IMR-90 (cell line): ENCODE results near the gene CD70. TPM values are rescaled to one million over a fixed set of nuclear protein-coding genes. Genes with fewer than 3 reads are reported as not detected.

Experiments
- ATAC-seq: fragments of 200-7000 bp; cut with Tn5 transposase; 2 replicates; pipeline ENCODE4 v1.9.1; 2020; ENCODE audit warnings: low read depth, mild to moderate bottlenecking, moderate library complexity
- BruUV-seq: library from RNA; stranded (reverse); fragments of 400-500 nt; replicated peaks from 2 replicates; lab custom pipeline; 2021; lab: Mats Ljungman, UMichigan
- CTCF ChIA-PET: fragments of 300-600 bp; formaldehyde crosslinking; extraction: SDS; loops from one replicate; lab custom pipeline; 2021; ENCODE audit warnings: antibody characterized with exemption; lab: Yijun Ruan, JAX
- POLR2A ChIA-PET: fragments of 300-600 bp; sonication (Branson Sonifier 250); formaldehyde crosslinking; loops from one replicate; lab custom pipeline; 2022; ENCODE audit warnings: antibody characterized with exemption; ENCODE audit not compliant: unreplicated experiment; lab: Charles Lee
- DNase-seq: peaks from one replicate; pipeline ENCODE4 v3.0.0; 2013
- H2AFZ ChIP-seq: replicated peaks from 2 replicates; pipeline ENCODE3; 2013; ENCODE audit warnings: low read length, mild to moderate bottlenecking; ENCODE audit not compliant: poor library complexity
- H2AK5ac ChIP-seq: 2 replicates; pipeline ENCODE4 v1.6.1; 2013; ENCODE audit warnings: low read depth, low read length, inconsistent platforms
- H2AK9ac ChIP-seq: replicated peaks from 2 replicates; pipeline ENCODE3; 2013; ENCODE audit warnings: mild to moderate bottlenecking, low read depth, low read length, moderate library complexity; ENCODE audit not compliant: poor library complexity
- H2BK120ac ChIP-seq: 2 replicates; pipeline ENCODE4 v1.6.1; 2013; ENCODE audit warnings: low read depth, low read length, inconsistent platforms
- H2BK15ac ChIP-seq: 3 replicates; pipeline ENCODE4 v1.6.1; 2013; ENCODE audit warnings: low read depth, low read length, inconsistent platforms
- H2BK20ac ChIP-seq: 2 replicates; pipeline ENCODE4 v1.6.1; 2013; ENCODE audit warnings: low read depth, mild to moderate bottlenecking, inconsistent platforms, low read length, moderate library complexity
- H2BK5ac ChIP-seq: 2 replicates; pipeline ENCODE4 v1.6.1; 2013; ENCODE audit warnings: mild to moderate bottlenecking, low read depth, low read length, inconsistent platforms; ENCODE audit not compliant: poor library complexity, severe bottlenecking
- H3K14ac ChIP-seq: replicated peaks from 2 replicates; pipeline ENCODE4 v1.6.1; 2013; ENCODE audit warnings: low read depth, low read length, inconsistent platforms
- H3K18ac ChIP-seq: 2 replicates; pipeline ENCODE4 v1.6.1; 2013; ENCODE audit warnings: low read depth, low read length, control low read depth
- H3K23ac ChIP-seq: 2 replicates; pipeline ENCODE4 v1.6.1; 2013; ENCODE audit warnings: low read depth, low read length, inconsistent platforms
- H3K27ac ChIP-seq: 2 replicates; pipeline ENCODE4 v1.5.1; 2013; ENCODE audit warnings: mild to moderate bottlenecking, control low read depth, low read length; ENCODE audit not compliant: insufficient read depth
- H3K27me3 ChIP-seq: 2 replicates; pipeline ENCODE4 v1.6.1; 2013; ENCODE audit warnings: low read length; ENCODE audit not compliant: control insufficient read depth, insufficient read depth
- H3K36me3 ChIP-seq: 2 replicates; pipeline ENCODE4 v1.6.1; 2013; ENCODE audit warnings: low read length, mixed read lengths; ENCODE audit not compliant: control insufficient read depth, insufficient read depth
- H3K4ac ChIP-seq: 2 replicates; pipeline ENCODE4 v1.6.1; 2013; ENCODE audit warnings: low read depth, low read length, inconsistent platforms
- H3K4me1 ChIP-seq: 2 replicates; pipeline ENCODE4 v1.6.1; 2013; ENCODE audit warnings: low read length, mixed read lengths; ENCODE audit not compliant: control insufficient read depth, insufficient read depth
- H3K4me2 ChIP-seq: 2 replicates; pipeline ENCODE4 v1.6.1; 2013; ENCODE audit warnings: low read depth, mild to moderate bottlenecking, control low read depth, low read length, moderate library complexity
- H3K4me3 ChIP-seq: 2 replicates; pipeline ENCODE4 v1.5.1; 2013; ENCODE audit warnings: low read depth, mild to moderate bottlenecking, control low read depth, low read length, moderate library complexity; ENCODE audit not compliant: insufficient read depth
- H3K56ac ChIP-seq: 2 replicates; pipeline ENCODE4 v1.6.1; 2013; ENCODE audit warnings: low read length, inconsistent platforms; ENCODE audit not compliant: insufficient read depth; ENCODE audit errors: extremely low read depth
- H3K79me1 ChIP-seq, 2 experiments: 2 replicates each; pipeline ENCODE4 v1.6.1; 2013; ENCODE audit warnings: low read length in 2 of 2, inconsistent platforms in 1 of 2, low read depth in 1 of 2
- H3K9ac ChIP-seq: 2 replicates; pipeline ENCODE4 v1.6.1; 2013; ENCODE audit warnings: low read depth, low read length, control low read depth
- H3K9me1 ChIP-seq: 2 replicates; pipeline ENCODE4 v1.6.1; 2013; ENCODE audit warnings: low read length, inconsistent platforms; ENCODE audit not compliant: insufficient read depth
- H3K9me3 ChIP-seq: 2 replicates; pipeline ENCODE4 v1.6.1; 2013; ENCODE audit warnings: low read length; ENCODE audit not compliant: control insufficient read depth, insufficient read depth
- H4K20me1 ChIP-seq: 2 replicates; pipeline ENCODE4 v1.6.1; 2013; ENCODE audit warnings: low read length, inconsistent platforms; ENCODE audit not compliant: insufficient read depth
- H4K5ac ChIP-seq: 2 replicates; pipeline ENCODE4 v1.6.1; 2013; ENCODE audit warnings: mild to moderate bottlenecking, low read depth, low read length, control low read depth
- H4K8ac ChIP-seq, 2 experiments: 2 replicates each; pipeline ENCODE4 v1.6.1; 2013; ENCODE audit warnings: low read depth in 2 of 2, low read length in 2 of 2, control low read depth in 1 of 2, inconsistent platforms in 1 of 2
- H4K91ac ChIP-seq: 2 replicates; pipeline ENCODE4 v1.6.1; 2013; ENCODE audit warnings: low read depth, low read length, inconsistent platforms; ENCODE audit not compliant: insufficient read depth
- BHLHE40 ChIP-seq: fragments of 150-350 bp; IDR thresholded peaks from 2 replicates; pipeline ENCODE4 v1.6.1; 2016; ENCODE audit warnings: mild to moderate bottlenecking, low read depth, low read length
- CEBPB ChIP-seq: IDR thresholded peaks from 2 replicates; pipeline ENCODE4 v1.6.1; 2012; ENCODE audit warnings: low read depth, low read length, improper control_type of control experiment
- CHD1 ChIP-seq: IDR thresholded peaks from 2 replicates; pipeline ENCODE4 v1.6.1; 2012; ENCODE audit warnings: low read depth, low read length, improper control_type of control experiment
- CTCF ChIP-seq: conservative IDR thresholded peaks from 2 replicates; pipeline ENCODE4 v1.5.1; 2012; ENCODE audit warnings: mild to moderate bottlenecking, low read depth, low read length, improper control_type of control experiment
- FOS ChIP-seq: fragments of 150-350 bp; IDR thresholded peaks from 2 replicates; pipeline ENCODE4 v1.6.1; 2016; ENCODE audit warnings: low read depth, low read length
- MAFK ChIP-seq: IDR thresholded peaks from 2 replicates; pipeline ENCODE4 v1.6.1; 2012; ENCODE audit warnings: low read depth, low read length, improper control_type of control experiment
- MAZ ChIP-seq: IDR thresholded peaks from 2 replicates; pipeline ENCODE4 v1.6.1; 2012; ENCODE audit warnings: low read depth, mild to moderate bottlenecking, low read length, improper control_type of control experiment, moderate library complexity, borderline replicate concordance
- MXI1 ChIP-seq: IDR thresholded peaks from 2 replicates; pipeline ENCODE4 v1.6.1; 2012; ENCODE audit warnings: low read depth, mild to moderate bottlenecking, low read length, moderate library complexity, borderline replicate concordance
- NFE2L2 ChIP-seq: fragments of 150-350 bp; IDR thresholded peaks from 2 replicates; pipeline ENCODE4 v1.6.1; 2016; ENCODE audit warnings: low read depth, mild to moderate bottlenecking, low read length
- POLR2A ChIP-seq: IDR thresholded peaks from 2 replicates; pipeline ENCODE4 v1.6.1; 2012; ENCODE audit warnings: mild to moderate bottlenecking, low read depth, low read length
- RAD21 ChIP-seq: IDR thresholded peaks from 2 replicates; pipeline ENCODE4 v1.6.1; 2012; ENCODE audit warnings: low read length, improper control_type of control experiment
- RCOR1 ChIP-seq: IDR thresholded peaks from 2 replicates; pipeline ENCODE4 v1.6.1; 2012; ENCODE audit warnings: mild to moderate bottlenecking, low read length, improper control_type of control experiment; ENCODE audit not compliant: insufficient replicate concordance
- RFX5 ChIP-seq: IDR thresholded peaks from 2 replicates; pipeline ENCODE4 v1.8.0; 2012; ENCODE audit warnings: low read depth, mild to moderate bottlenecking, low read length, moderate library complexity
- SMC3 ChIP-seq: fragments of 150-350 bp; IDR thresholded peaks from 2 replicates; pipeline ENCODE4 v1.6.1; 2016; ENCODE audit warnings: low read depth, mild to moderate bottlenecking, antibody characterized with exemption, low read length, moderate library complexity
- dilution Hi-C: fragments of 300-500 bp; cut with HindIII; formaldehyde crosslinking; loops from one replicate; pipeline ENCODE4 v1.14.3; 2018; ENCODE audit warnings: low sequenced_read_pairs; ENCODE audit not compliant: unreplicated experiment
- in situ Hi-C: fragments of 300-500 bp; cut with MboI; formaldehyde crosslinking; loops from 3 replicates; pipeline ENCODE4 v1.14.3; 2019; ENCODE audit warnings: low sequenced_read_pairs, inconsistent platforms, mixed read lengths
- intact Hi-C: fragments of 100-400 bp; cut with micrococcal nuclease; formaldehyde crosslinking; loops from 2 replicates; pipeline ENCODE4 v1.10.0; 2022
- polyA plus RNA-seq, 3 experiments: library from polyadenylated mRNA; depleted of rRNA; stranded (reverse); fragments of >200 nt; gene quantifications; 2 replicates each; pipeline ENCODE4 v1.2.3, GENCODE V29; 2012; ENCODE audit warnings: low replicate concordance in 1 of 3
- total RNA-seq: library from RNA; depleted of rRNA; stranded (reverse); fragments of >200 nt; gene quantifications from 2 replicates; pipeline ENCODE4 v1.2.3, GENCODE V29; 2012
- TF ChIP-seq, protein P1 (sequence below): fragments of 150-350 bp; IDR thresholded peaks from 2 replicates; pipeline ENCODE4 v1.6.1; 2017; ENCODE audit warnings: mild to moderate bottlenecking, antibody characterized with exemption, low read length, low read depth
- TF ChIP-seq, protein P2 (sequence below): fragments of 150-350 bp; IDR thresholded peaks from 2 replicates; pipeline ENCODE4 v1.6.1; 2016; ENCODE audit warnings: low read depth, mild to moderate bottlenecking, low read length, moderate library complexity, borderline replicate concordance

CD70 gene
- total and polyA plus RNA-seq, 2 of the 4 experiments (the other 2 are of a cell fraction): not detected

DNA sequence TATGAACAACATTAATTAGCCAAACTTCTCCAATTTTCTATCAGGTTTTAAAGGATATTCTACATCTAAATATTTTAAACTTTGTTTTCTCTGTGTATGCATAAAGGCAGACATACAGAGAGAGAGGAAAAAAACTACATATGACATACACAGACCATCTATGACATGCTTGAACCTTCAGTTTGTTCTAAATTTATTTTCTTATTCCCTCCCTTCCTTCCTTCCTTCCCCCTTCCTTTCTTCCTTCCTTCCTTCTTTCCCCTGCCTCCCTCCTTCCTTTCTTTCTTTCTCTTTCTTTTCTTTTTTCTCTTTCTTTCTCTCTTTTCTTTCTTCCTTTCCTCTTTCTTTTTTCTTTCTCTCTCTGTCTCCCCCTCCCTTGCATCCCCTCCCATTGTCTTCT is 35.8 kb upstream of the CD70 start:
- no TSS peak for BruUV-seq
- Histone ChIP-seq H3K36me3 (no peaks in the 10 kb centered on the region), H2AK5ac (no peak overlapping the region), H3K4me2 (no peak overlapping the region), H3K9ac (no peak overlapping the region), H4K8ac (no peak overlapping the region), H3K18ac (no peak overlapping the region), H4K91ac (no peak overlapping the region), H2BK15ac (no peak overlapping the region), H3K9me3 (no peaks in the 10 kb centered on the region), H2AK9ac (no peak overlapping the region), H4K20me1 (no peaks in the 10 kb centered on the region), H3K9me1 (no peaks in the 10 kb centered on the region), H2BK20ac (no peak overlapping the region), H3K27ac (no peak overlapping the region), H3K56ac (no peak overlapping the region), H2AFZ (no peak overlapping the region), H2BK120ac (no peak overlapping the region), H3K23ac (no peak overlapping the region), H4K5ac (no peak overlapping the region), H3K27me3 (no peaks in the 10 kb centered on the region), H3K79me1 (no peaks in the 10 kb centered on the region), H3K4ac (no peak overlapping the region), H3K4me1 (no peaks in the 10 kb centered on the region), H3K4me3 (no peak overlapping the region), H2BK5ac (no peak overlapping the region), H3K14ac (no peak overlapping the region)
- POLR2A ChIA-PET: no interaction called here
- DNase-seq: no peak
- CTCF ChIA-PET: no interaction called here
- ATAC-seq: no peak
- TF ChIP-seq FOS (no peak), POLR2A (no peak), CTCF (no peak), MXI1 (no peak), RFX5 (no peak), BHLHE40 (no peak), MAFK (no peak), MAZ (no peak), RCOR1 (no peak), CHD1 (no peak), SMC3 (no peak), RAD21 (no peak), NFE2L2 (no peak), CEBPB (no peak)
- TF ChIP-seq, protein P1, sequence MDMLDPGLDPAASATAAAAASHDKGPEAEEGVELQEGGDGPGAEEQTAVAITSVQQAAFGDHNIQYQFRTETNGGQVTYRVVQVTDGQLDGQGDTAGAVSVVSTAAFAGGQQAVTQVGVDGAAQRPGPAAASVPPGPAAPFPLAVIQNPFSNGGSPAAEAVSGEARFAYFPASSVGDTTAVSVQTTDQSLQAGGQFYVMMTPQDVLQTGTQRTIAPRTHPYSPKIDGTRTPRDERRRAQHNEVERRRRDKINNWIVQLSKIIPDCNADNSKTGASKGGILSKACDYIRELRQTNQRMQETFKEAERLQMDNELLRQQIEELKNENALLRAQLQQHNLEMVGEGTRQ: no peak
- TF ChIP-seq, protein P2, sequence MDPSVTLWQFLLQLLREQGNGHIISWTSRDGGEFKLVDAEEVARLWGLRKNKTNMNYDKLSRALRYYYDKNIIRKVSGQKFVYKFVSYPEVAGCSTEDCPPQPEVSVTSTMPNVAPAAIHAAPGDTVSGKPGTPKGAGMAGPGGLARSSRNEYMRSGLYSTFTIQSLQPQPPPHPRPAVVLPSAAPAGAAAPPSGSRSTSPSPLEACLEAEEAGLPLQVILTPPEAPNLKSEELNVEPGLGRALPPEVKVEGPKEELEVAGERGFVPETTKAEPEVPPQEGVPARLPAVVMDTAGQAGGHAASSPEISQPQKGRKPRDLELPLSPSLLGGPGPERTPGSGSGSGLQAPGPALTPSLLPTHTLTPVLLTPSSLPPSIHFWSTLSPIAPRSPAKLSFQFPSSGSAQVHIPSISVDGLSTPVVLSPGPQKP: no peak
- in situ Hi-C loops (no loop called here), dilution Hi-C loops (no loop called here), intact Hi-C loops (no loop called here)
